ENCODE results near the gene C16orf86. TPM values are rescaled to one million over a fixed set of nuclear protein-coding genes. Genes with fewer than 3 reads are reported as not detected.

The C16orf86 gene
- total RNA-seq, 2 donors from 2014 or later: 7.5 to 9.6 TPM

DNA sequence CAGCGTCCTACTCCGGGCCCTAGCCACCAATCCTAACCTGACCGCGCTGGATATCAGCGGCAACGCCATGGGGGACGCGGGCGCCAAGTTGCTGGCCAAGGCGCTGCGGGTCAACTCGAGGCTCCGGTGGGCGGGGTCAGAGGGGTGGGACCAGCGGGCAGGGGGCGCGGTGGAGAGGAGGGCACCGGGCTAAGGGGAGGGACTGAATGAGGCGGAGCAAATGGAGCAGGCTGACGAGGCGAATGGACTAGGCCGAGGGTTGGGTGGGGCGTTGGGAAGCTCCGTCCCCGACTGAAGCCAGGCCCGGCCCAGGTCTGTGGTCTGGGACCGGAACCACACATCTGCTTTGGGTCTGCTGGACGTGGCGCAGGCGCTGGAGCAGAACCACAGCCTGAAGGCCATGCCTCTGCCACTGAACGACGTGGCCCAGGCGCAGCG, 17.1 kb upstream of the C16orf86 start:
- Histone ChIP-seq H3K27me3 (peaks cover 0 to 12% of the 10 kb centered on the region in 2 donors), H3K9me3 (no peaks in the 10 kb centered on the region), H3K27ac (no peak overlapping the region), H3K4me1 (peaks cover 24% of the 10 kb centered on the region), H3K36me3 (replicated peaks in 1 of 2; ENCODE audit: insufficient read depth in 1 of 2, low read depth in 2 of 2) (no peaks in the 10 kb centered on the region), H3K4me3 (no peak overlapping the region)
- intact Hi-C loops (cut with DNase I): no loop called here
- TF ChIP-seq POLR2A (IDR thresholded peaks at IDR 0.05): no peak
- TF ChIP-seq, protein P1, sequence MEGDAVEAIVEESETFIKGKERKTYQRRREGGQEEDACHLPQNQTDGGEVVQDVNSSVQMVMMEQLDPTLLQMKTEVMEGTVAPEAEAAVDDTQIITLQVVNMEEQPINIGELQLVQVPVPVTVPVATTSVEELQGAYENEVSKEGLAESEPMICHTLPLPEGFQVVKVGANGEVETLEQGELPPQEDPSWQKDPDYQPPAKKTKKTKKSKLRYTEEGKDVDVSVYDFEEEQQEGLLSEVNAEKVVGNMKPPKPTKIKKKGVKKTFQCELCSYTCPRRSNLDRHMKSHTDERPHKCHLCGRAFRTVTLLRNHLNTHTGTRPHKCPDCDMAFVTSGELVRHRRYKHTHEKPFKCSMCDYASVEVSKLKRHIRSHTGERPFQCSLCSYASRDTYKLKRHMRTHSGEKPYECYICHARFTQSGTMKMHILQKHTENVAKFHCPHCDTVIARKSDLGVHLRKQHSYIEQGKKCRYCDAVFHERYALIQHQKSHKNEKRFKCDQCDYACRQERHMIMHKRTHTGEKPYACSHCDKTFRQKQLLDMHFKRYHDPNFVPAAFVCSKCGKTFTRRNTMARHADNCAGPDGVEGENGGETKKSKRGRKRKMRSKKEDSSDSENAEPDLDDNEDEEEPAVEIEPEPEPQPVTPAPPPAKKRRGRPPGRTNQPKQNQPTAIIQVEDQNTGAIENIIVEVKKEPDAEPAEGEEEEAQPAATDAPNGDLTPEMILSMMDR (IDR thresholded peaks at IDR 0.05): no peak
- ATAC-seq (no peak), DNase-seq (no peak)
- WGBS, 2 donors: 31 to 84% methylated on average over 4 to 32 of the region's 34 CpGs

DNA sequence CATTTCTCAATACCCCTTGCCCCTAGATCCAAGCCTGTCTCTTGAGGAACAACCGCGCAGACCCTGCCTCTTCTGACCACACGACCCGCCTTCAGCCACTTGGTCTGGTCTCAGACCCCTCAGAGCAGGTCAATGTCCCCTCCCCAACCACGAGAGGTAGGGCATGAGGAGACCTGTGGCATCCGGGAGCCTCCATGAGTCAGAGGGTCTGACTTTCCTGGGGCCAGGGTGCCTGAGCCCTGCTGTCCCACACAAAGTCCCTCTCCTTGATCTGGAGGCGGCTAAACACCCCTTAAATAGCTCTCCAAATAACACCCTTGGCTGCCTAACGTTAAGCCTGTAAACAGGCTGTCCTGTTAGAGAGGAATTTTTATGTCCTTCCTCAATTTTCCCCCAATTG, 16.6 kb upstream of the C16orf86 start:
- no peak overlapping the region for H3K27ac ChIP-seq
- WGBS, 2 donors: 70 to 76% methylated on average over 7 to 8 of the region's 8 CpGs
- peaks cover 19% of the 10 kb centered on the region for H3K4me1 ChIP-seq
- H3K36me3 ChIP-seq (replicated peaks in 1 of 2; ENCODE audit: insufficient read depth in 1 of 2, low read depth in 2 of 2): no peaks in the 10 kb centered on the region
- peaks cover 0 to 13% of the 10 kb centered on the region in 2 donors for H3K27me3 ChIP-seq
- H3K4me3 ChIP-seq: no peak overlapping the region
- DNase-seq: no peak
- no peak for TF ChIP-seq POLR2A (IDR thresholded peaks at IDR 0.05)
- TF ChIP-seq, protein P1 (IDR thresholded peaks at IDR 0.05): no peak
- ATAC-seq: no peak
- intact Hi-C loops (cut with DNase I): no loop called here
- no peaks in the 10 kb centered on the region for H3K9me3 ChIP-seq

DNA sequence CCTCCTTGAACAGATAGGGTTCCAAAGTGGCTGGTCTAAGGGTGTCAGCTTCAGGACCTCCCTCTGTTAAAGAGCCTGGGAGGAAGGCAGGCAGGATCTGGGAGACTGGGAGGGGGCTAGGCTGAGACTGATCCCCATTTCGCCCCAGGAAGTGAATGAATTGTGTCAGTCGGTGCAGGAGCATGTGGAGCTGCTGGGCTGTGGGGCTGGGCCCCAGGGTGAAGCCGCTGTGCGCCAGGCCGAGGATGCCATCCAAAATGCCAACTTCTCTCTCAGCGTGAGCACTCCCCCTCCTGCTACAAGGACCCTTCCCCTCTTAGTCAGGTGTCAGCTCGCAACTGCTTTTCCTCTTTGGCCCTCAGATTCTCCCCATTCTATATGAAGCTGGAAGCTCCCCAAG, 15.6 kb upstream of the C16orf86 start:
- H3K9me3 ChIP-seq: no peaks in the 10 kb centered on the region
- DNase-seq (no peak), ATAC-seq (no peak)
- peaks cover 16% of the 10 kb centered on the region for H3K4me1 ChIP-seq
- no peaks in the 10 kb centered on the region for H3K36me3 ChIP-seq (replicated peaks in 1 of 2; ENCODE audit: insufficient read depth in 1 of 2, low read depth in 2 of 2)
- TF ChIP-seq, protein P1 (IDR thresholded peaks at IDR 0.05): no peak
- TF ChIP-seq POLR2A (IDR thresholded peaks at IDR 0.05): no peak
- intact Hi-C loops (cut with DNase I): no loop called here
- H3K27me3 ChIP-seq: peaks cover 0 to 13% of the 10 kb centered on the region in 2 donors
- no peak overlapping the region for H3K27ac ChIP-seq
- no peak overlapping the region for H3K4me3 ChIP-seq
- WGBS, 2 donors: 92 to 95% methylated on average over 5 to 7 of the region's 7 CpGs

DNA sequence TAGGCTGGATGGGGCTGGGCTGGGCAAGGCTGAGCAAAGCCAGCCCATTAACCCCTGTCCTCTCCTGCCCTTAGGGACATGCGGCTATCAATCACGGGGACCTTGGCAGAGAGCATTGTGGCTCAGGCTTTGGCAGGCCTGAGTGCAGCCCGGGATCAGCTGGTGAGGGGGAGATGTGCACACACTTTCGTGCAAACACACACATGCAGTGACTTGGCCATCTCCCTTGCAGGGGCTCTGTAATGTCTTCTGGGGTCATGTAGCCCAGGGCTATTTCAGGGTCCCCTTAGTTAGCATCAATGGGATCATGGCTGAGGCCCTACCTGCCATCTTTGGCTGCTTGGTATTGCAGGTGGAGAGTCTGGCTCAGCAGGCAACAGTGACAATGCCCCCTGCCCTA, 14.8 kb upstream of the C16orf86 start:
- Histone ChIP-seq H3K4me3 (no peak overlapping the region), H3K27me3 (peaks cover 0 to 13% of the 10 kb centered on the region in 2 donors), H3K9me3 (no peaks in the 10 kb centered on the region), H3K27ac (no peak overlapping the region), H3K36me3 (replicated peaks in 1 of 2; ENCODE audit: insufficient read depth in 1 of 2, low read depth in 2 of 2) (no peaks in the 10 kb centered on the region), H3K4me1 (peaks cover 16% of the 10 kb centered on the region)
- TF ChIP-seq, protein P1 (IDR thresholded peaks at IDR 0.05): no peak
- no peak for TF ChIP-seq POLR2A (IDR thresholded peaks at IDR 0.05)
- DNase-seq: no peak
- intact Hi-C loops (cut with DNase I): no loop called here
- no peak for ATAC-seq
- WGBS, 2 donors: 80 to 84% methylated on average over 1 to 4 of the region's 4 CpGs

DNA sequence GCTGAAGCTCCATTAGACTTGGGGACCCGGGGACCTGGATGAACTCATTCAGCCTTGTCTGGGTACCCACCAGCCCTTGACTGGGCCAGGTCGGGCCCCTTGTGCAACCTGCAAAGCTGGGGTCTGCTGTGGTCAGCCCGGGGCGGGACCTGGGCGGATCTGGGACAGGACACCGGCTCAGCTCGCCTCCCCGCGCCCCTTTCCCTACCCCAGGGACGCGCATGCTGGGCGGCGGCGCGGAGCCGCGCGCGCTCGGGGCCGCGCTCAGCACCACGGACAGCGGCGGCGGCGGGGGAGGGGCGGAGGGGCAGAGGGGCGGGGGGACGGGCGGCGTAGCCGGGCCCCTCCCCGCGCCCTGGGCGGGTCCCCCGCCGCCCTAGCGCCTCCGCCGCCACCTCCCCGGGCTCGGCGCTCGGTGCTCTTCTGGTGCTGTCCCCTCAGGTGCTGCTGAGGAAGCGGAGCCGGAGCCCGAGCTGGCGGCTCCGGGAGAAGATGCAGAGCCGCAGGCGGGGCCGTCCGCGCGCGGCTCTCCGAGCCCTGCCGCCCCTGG, 14.0 kb upstream of the C16orf86 start:
- DNase-seq (peak in 1 of 4 donors; percentile 51), ATAC-seq (peak; percentile 74)
- 0 to 13% methylated on average over 15 to 59 of the region's 59 CpGs for WGBS, 2 donors
- Histone ChIP-seq H3K27me3 (peaks cover 0 to 13% of the 10 kb centered on the region in 2 donors), H3K27ac (no peak overlapping the region), H3K4me1 (peaks cover 16% of the 10 kb centered on the region), H3K36me3 (replicated peaks in 1 of 2; ENCODE audit: insufficient read depth in 1 of 2, low read depth in 2 of 2) (no peaks in the 10 kb centered on the region), H3K4me3 (no peak overlapping the region), H3K9me3 (no peaks in the 10 kb centered on the region)
- TF ChIP-seq, protein P1 (IDR thresholded peaks at IDR 0.05): no peak
- no peak for TF ChIP-seq POLR2A (IDR thresholded peaks at IDR 0.05)
- intact Hi-C loops (cut with DNase I): no loop called here
